ENCODE data around the gene SLC39A6.

DNA sequence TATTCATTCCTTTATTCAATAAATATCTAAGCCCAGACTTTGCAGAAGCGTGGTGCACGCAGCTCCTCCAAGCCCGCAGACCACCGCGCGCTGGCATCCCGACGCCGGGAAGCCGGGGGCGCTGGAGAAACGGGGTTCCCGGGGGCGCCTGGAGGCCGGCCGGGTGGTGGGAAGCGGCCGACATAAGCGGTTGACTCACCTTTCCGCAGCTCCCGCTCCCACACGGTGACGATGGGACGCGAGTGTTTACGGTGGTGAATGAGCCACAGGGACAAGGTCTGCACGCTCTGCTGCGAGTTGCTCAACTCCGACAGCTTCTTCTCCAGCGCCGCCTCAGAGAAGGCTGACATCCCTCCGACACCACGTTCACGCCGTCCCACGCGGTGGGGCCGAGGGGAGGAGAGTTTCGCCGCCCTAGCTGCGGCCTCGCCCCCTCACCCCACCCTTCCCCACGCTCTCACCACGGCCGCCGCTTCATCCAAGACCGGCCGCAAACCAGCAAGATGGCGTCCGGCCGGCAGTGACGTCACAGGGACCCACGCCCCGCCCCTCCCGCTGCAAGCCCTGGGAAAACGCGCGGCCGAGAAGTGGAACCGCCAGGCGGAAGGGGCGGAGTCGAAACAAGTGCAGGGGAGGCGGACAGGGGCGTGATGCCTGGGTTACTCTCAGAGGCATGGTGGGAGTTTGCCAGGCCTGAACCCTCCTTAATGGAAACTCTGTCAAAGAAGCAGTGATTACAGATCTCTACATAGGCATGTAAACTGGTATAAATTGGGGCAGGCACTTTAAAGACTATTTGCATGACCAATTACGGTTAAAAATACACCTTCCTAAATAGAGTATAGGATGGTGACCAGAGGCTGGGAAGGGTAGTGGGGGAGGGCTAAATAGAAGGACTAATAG, 61.8 kb downstream of the SLC39A6 start, which contains the start of gene RPRD1A:
- TF ChIP-seq ZNF256 (CRISPR knock-in tag; conservative IDR thresholded peaks at IDR 0.05): no peak; the same call in 1 of the 2 replicates
- no peak for TF ChIP-seq NR3C1 (CRISPR knock-in tag; IDR thresholded peaks at IDR 0.05)
- TF ChIP-seq CHD4 (IDR thresholded peaks at IDR 0.05; ENCODE audit: borderline replicate concordance, low read length): no peak
- peak; percentile 47; the same call in 1 of the 2 replicates for TF ChIP-seq ZNF691 (CRISPR knock-in tag; IDR thresholded peaks at IDR 0.05; ENCODE audit: borderline replicate concordance, low read depth)
- no peak for TF ChIP-seq SMARCE1 (IDR thresholded peaks at IDR 0.05; ENCODE audit: borderline replicate concordance)
- TF ChIP-seq, protein P1, sequence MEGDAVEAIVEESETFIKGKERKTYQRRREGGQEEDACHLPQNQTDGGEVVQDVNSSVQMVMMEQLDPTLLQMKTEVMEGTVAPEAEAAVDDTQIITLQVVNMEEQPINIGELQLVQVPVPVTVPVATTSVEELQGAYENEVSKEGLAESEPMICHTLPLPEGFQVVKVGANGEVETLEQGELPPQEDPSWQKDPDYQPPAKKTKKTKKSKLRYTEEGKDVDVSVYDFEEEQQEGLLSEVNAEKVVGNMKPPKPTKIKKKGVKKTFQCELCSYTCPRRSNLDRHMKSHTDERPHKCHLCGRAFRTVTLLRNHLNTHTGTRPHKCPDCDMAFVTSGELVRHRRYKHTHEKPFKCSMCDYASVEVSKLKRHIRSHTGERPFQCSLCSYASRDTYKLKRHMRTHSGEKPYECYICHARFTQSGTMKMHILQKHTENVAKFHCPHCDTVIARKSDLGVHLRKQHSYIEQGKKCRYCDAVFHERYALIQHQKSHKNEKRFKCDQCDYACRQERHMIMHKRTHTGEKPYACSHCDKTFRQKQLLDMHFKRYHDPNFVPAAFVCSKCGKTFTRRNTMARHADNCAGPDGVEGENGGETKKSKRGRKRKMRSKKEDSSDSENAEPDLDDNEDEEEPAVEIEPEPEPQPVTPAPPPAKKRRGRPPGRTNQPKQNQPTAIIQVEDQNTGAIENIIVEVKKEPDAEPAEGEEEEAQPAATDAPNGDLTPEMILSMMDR (CRISPR knock-in tag; IDR thresholded peaks at IDR 0.05): 0 out of 2 replicates have a peak, but pooled peaks have one; percentile 19
- TF ChIP-seq CEBPB (IDR thresholded peaks at IDR 0.05; ENCODE audit: borderline replicate concordance, low read depth, low read length): peak; percentile 79
- TF ChIP-seq BCL3 (CRISPR knock-in tag; IDR thresholded peaks at IDR 0.05): peak; percentile 44; the same call in 1 of the 2 replicates
- no peak for TF ChIP-seq ELF4 (CRISPR knock-in tag; IDR thresholded peaks at IDR 0.05; ENCODE audit: borderline replicate concordance)
- TF ChIP-seq ATF3 (CRISPR knock-in tag; IDR thresholded peaks at IDR 0.05): peak; percentile 21; the same call in 1 of the 2 replicates
